Brain pericyte (primary cell): ENCODE results near the gene HPCA.

Source experiments
- DNase-seq: peaks from one replicate; pipeline ENCODE4 v3.0.0-alpha.2; 2012; ENCODE audit warnings: low read depth, low spot score

Gene HPCA

GRCh38 chr1:32871364-32872191 is 14.7 kb upstream of the HPCA start:
- DNase-seq: no peak

- no peak for DNase-seq
These were observed 14.2 kb upstream of the HPCA start for GRCh38 chr1:32872192-32872460.

- DNase-seq: no peak
These were observed 12.8 kb upstream of the HPCA start for GRCh38 chr1:32873484-32873883.

- DNase-seq: no peak
These were observed 11.2 kb upstream of the HPCA start for GRCh38 chr1:32874860-32875752.

GRCh38 chr1:32876341-32877210 is 9.7 kb upstream of the HPCA start:
- no peak for DNase-seq

- no peak for DNase-seq
These were observed 8.8 kb upstream of the HPCA start for GRCh38 chr1:32877211-32878110.

- no peak for DNase-seq
These were observed 8.1 kb upstream of the HPCA start for GRCh38 chr1:32878183-32878582.

- DNase-seq: no peak
These were observed 7.7 kb upstream of the HPCA start for GRCh38 chr1:32878637-32879041.

- DNase-seq: no peak
These were observed 5.0 kb upstream of the HPCA start for GRCh38 chr1:32881291-32881690.

GRCh38 chr1:32881871-32882850 is 4.1 kb upstream of the HPCA start:
- DNase-seq: no peak

GRCh38 chr1:32883338-32884031 is 2.8 kb upstream of the HPCA start:
- DNase-seq: no peak

- DNase-seq: no peak
These were observed 2.3 kb upstream of the HPCA start for GRCh38 chr1:32884032-32884372.

GRCh38 chr1:32884726-32885125 is 1.6 kb upstream of the HPCA start:
- no peak for DNase-seq

GRCh38 chr1:32885676-32886003 is 651 bp upstream of the HPCA start:
- no peak for DNase-seq

GRCh38 chr1:32886828-32887414 is 630 bp downstream of the HPCA start:
- DNase-seq: no peak

GRCh38 chr1:32887623-32888022 is 1.3 kb downstream of the HPCA start:
- DNase-seq: no peak

GRCh38 chr1:32888134-32888533 is 1.8 kb downstream of the HPCA start:
- no peak for DNase-seq

- DNase-seq: no peak
These were observed 2.6 kb downstream of the HPCA start for GRCh38 chr1:32888677-32889420.
